ENCODE results near the gene PACRG. TPM values are rescaled to one million over a fixed set of nuclear protein-coding genes. Genes with fewer than 3 reads are reported as not detected.

PACRG gene
- total and polyA plus RNA-seq, 2 of the 4 experiments (the other 2 are of a cell fraction), result not detected

- dilution Hi-C loops (cut with HindIII; ENCODE audit: low sequenced_read_pairs, unreplicated experiment), result no loop called here
- Histone ChIP-seq H2BK120ac (ENCODE audit: low read depth, low read length) (no peak overlapping the region), H3K9me1 (ENCODE audit: insufficient read depth, low read length) (no peaks in the 10 kb centered on the region), H3K79me1 (ENCODE audit: low read depth in 1 of 2, low read length in 2 of 2) (no peaks in the 10 kb centered on the region), H4K20me1 (ENCODE audit: insufficient read depth, low read length) (no peaks in the 10 kb centered on the region), H3K56ac (ENCODE audit: extremely low read depth, insufficient read depth, low read length) (no peak overlapping the region), H3K27me3 (ENCODE audit: control insufficient read depth, insufficient read depth, low read length) (no peaks in the 10 kb centered on the region), H3K4me2 (ENCODE audit: low read depth, low read length) (no peak overlapping the region), H3K4me3 (ENCODE audit: insufficient read depth, low read depth, low read length) (no peak overlapping the region), H2AK9ac (replicated peaks; ENCODE audit: low read depth, low read length, poor library complexity) (no peak overlapping the region), H3K36me3 (ENCODE audit: control insufficient read depth, insufficient read depth, low read length) (no peaks in the 10 kb centered on the region), H3K9me3 (ENCODE audit: control insufficient read depth, insufficient read depth, low read length) (peaks cover 3% of the 10 kb centered on the region), H3K23ac (ENCODE audit: low read depth, low read length) (no peak overlapping the region), H3K27ac (ENCODE audit: insufficient read depth, low read length) (no peak overlapping the region), H4K91ac (ENCODE audit: insufficient read depth, low read depth, low read length) (no peak overlapping the region), H2BK20ac (ENCODE audit: low read depth, low read length) (no peak overlapping the region), H4K8ac (ENCODE audit: low read depth in 2 of 2, low read length in 2 of 2) (no peak overlapping the region), H4K5ac (ENCODE audit: low read depth, low read length) (no peak overlapping the region), H3K4me1 (ENCODE audit: control insufficient read depth, insufficient read depth, low read length) (no peaks in the 10 kb centered on the region), H2AFZ (replicated peaks; ENCODE audit: low read length, poor library complexity) (no peak overlapping the region), H3K18ac (ENCODE audit: low read depth, low read length) (no peak overlapping the region), H3K9ac (ENCODE audit: low read depth, low read length) (no peak overlapping the region), H2AK5ac (ENCODE audit: low read depth, low read length) (no peak overlapping the region), H3K4ac (ENCODE audit: low read depth, low read length) (no peak overlapping the region), H2BK15ac (ENCODE audit: low read depth, low read length) (no peak overlapping the region), H3K14ac (replicated peaks; ENCODE audit: low read depth, low read length) (no peak overlapping the region), H2BK5ac (ENCODE audit: low read depth, low read length, poor library complexity, severe bottlenecking) (no peak overlapping the region)
- WGBS, 2 experiments (ENCODE audit: extremely low coverage in 2 of 2, insufficient read length in 1 of 2), result 0% methylated on average over 1 of the region's 1 CpG; no CpG with 5 or more reads in 1 of the 2 experiments
- ChIA-PET CTCF (no interaction called here), POLR2A (ENCODE audit: unreplicated experiment) (no interaction called here)
- ATAC-seq (ENCODE audit: low read depth) (no peak), DNase-seq (no peak)
- intact Hi-C loops (cut with micrococcal nuclease), result no loop called here
- TF ChIP-seq FOS (IDR thresholded peaks at IDR 0.05; ENCODE audit: low read depth, low read length) (no peak), RFX5 (IDR thresholded peaks at IDR 0.05; ENCODE audit: low read depth, low read length) (no peak), POLR2A (IDR thresholded peaks at IDR 0.05; ENCODE audit: low read depth, low read length) (no peak)
- in situ Hi-C loops (cut with MboI; ENCODE audit: low sequenced_read_pairs), result no loop called here
- no TSS peak for BruUV-seq (replicated peaks)
Measured at GRCh38 chr6:162998777-162999176, 271.0 kb downstream of the PACRG start.
